Measurements from ENCODE around the gene AGAP3. TPM values are rescaled to one million over a fixed set of nuclear protein-coding genes. Genes with fewer than 3 reads are reported as not detected.
A peak's percentile ranks its signal among the peaks of the same experiment; 100 is the strongest.

The AGAP3 gene
- polyA plus RNA-seq, 1 of the 3 experiments (the other 2 are of a cell fraction) = 126 TPM

GRCh38 chr7:151057989-151058780 is 28.1 kb upstream of the AGAP3 start (continued):
- TF ChIP-seq, protein P1, sequence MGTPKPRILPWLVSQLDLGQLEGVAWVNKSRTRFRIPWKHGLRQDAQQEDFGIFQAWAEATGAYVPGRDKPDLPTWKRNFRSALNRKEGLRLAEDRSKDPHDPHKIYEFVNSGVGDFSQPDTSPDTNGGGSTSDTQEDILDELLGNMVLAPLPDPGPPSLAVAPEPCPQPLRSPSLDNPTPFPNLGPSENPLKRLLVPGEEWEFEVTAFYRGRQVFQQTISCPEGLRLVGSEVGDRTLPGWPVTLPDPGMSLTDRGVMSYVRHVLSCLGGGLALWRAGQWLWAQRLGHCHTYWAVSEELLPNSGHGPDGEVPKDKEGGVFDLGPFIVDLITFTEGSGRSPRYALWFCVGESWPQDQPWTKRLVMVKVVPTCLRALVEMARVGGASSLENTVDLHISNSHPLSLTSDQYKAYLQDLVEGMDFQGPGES (IDR thresholded peaks at IDR 0.05; ENCODE audit: low read depth, low read length) = no peak
- peak; percentile 64; the same call in 1 of the 2 replicates for TF ChIP-seq NRF1 (IDR thresholded peaks at IDR 0.05; ENCODE audit: low read depth, low read length)
- TF ChIP-seq RCOR1 (IDR thresholded peaks at IDR 0.05; ENCODE audit: low read length) = no peak
- TF ChIP-seq EZH2phosphoT487 (IDR thresholded peaks at IDR 0.05; ENCODE audit: borderline replicate concordance, low read depth) = no peak
- TF ChIP-seq SIN3A (IDR thresholded peaks at IDR 0.05; ENCODE audit: borderline replicate concordance, low read depth, low read length) = peak; percentile 79; the same call in 1 of the 2 replicates
- TF ChIP-seq SMC3 (IDR thresholded peaks at IDR 0.05; ENCODE audit: low read depth, low read length) = no peak
- peak; percentile 62; the same call in 1 of the 2 replicates for TF ChIP-seq USF1 (IDR thresholded peaks at IDR 0.05; ENCODE audit: borderline replicate concordance, low read depth)
- TF ChIP-seq TEAD4 (IDR thresholded peaks at IDR 0.05; ENCODE audit: borderline replicate concordance, insufficient read depth) = no peak
- TF ChIP-seq FOXJ3 (CRISPR knock-in tag; IDR thresholded peaks at IDR 0.05) = peak; percentile 41; the same call in 1 of the 2 replicates
- peak; percentile 91 for TF ChIP-seq GABPA (IDR thresholded peaks at IDR 0.05; ENCODE audit: low read depth)

DNA sequence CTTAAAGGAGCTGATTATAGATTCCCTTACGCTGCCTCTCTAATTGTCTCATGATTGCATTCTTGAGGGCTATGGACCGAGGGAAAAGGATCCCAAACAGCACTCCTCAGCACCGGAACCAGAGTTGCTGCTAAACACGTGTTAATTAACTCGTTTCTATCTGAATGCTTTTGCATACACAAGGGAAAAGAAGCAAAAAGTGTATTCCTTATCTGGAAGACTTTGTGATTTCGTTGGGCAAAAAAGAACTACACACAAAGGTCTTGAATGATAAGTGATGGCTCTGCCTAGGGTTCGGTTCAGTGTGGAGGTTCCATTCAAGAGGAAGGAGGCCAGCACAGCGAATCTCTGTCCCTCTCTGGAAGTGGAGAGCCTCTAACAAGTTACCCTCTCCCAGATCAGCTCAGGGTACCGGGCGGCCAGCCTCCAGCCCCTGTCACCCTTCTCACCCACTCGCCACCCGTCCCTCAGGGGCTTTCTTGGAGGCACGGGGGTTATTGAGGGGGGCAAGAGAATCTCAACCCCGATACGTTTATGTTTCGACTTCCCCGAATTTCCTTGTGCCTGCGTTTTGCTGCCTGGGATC is 27.4 kb upstream of the AGAP3 start:
- TF ChIP-seq, protein P2, sequence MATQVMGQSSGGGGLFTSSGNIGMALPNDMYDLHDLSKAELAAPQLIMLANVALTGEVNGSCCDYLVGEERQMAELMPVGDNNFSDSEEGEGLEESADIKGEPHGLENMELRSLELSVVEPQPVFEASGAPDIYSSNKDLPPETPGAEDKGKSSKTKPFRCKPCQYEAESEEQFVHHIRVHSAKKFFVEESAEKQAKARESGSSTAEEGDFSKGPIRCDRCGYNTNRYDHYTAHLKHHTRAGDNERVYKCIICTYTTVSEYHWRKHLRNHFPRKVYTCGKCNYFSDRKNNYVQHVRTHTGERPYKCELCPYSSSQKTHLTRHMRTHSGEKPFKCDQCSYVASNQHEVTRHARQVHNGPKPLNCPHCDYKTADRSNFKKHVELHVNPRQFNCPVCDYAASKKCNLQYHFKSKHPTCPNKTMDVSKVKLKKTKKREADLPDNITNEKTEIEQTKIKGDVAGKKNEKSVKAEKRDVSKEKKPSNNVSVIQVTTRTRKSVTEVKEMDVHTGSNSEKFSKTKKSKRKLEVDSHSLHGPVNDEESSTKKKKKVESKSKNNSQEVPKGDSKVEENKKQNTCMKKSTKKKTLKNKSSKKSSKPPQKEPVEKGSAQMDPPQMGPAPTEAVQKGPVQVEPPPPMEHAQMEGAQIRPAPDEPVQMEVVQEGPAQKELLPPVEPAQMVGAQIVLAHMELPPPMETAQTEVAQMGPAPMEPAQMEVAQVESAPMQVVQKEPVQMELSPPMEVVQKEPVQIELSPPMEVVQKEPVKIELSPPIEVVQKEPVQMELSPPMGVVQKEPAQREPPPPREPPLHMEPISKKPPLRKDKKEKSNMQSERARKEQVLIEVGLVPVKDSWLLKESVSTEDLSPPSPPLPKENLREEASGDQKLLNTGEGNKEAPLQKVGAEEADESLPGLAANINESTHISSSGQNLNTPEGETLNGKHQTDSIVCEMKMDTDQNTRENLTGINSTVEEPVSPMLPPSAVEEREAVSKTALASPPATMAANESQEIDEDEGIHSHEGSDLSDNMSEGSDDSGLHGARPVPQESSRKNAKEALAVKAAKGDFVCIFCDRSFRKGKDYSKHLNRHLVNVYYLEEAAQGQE (IDR thresholded peaks at IDR 0.05; ENCODE audit: low read depth, low read length) = no peak
- TF ChIP-seq, protein P1 (IDR thresholded peaks at IDR 0.05; ENCODE audit: low read depth, low read length) = no peak
- Histone ChIP-seq H3K9me2 (no peaks in the 10 kb centered on the region), H3K4me1 (ENCODE audit: control insufficient read depth in 1 of 2, insufficient read depth in 2 of 2, low read depth in 1 of 2, low read length in 1 of 2) (peaks cover 28 to 50% of the 10 kb centered on the region in 2 experiments), H3K9ac (peak overlapping the region; percentile 84), H3K79me2 (ENCODE audit: insufficient read depth) (peaks cover 62% of the 10 kb centered on the region), H4K20me1 (ENCODE audit: insufficient read depth) (peaks cover 32% of the 10 kb centered on the region), H3K27me3 (ENCODE audit: insufficient read depth) (no peaks in the 10 kb centered on the region), H3K4me2 (peak overlapping the region; percentile 85), H3K4me3 (ENCODE audit: low read depth in 2 of 2, low read length in 1 of 2) (peak overlapping the region; percentile 66 to 99), H2AFZ (ENCODE audit: low read depth) (0 out of 2 replicates have a peak overlapping the region, but pooled peaks have one; percentile 76), H3K27ac (ENCODE audit: low read depth in 2 of 2, low read length in 1 of 2) (peak overlapping the region; percentile 95 to 99), H3F3A (replicated peaks; ENCODE audit: insufficient read depth) (no peaks in the 10 kb centered on the region), H3K9me3 (no peaks in the 10 kb centered on the region), H3K36me3 (replicated peaks in 1 of 2; ENCODE audit: control insufficient read depth in 1 of 2, insufficient read depth in 2 of 2, low read length in 1 of 2) (peaks cover 17 to 33% of the 10 kb centered on the region in 2 experiments)
- DNase-seq = no peak
- WGBS (ENCODE audit: low lambda C conversion rate) = 20% methylated on average over 18 of the region's 18 CpGs
- ChIA-PET POLR2A (interaction anchor here (0.8 to 2.3 kb wide), 5 partner anchors 11 to 27 kb away, joined by 3 to 11 read pairs (median 3); partner anchors contain the start of genes AGAP3, ASIC3 and FASTK), CTCF (interaction anchor here (0.6 to 12.2 kb wide), 12 partner anchors 9 to 73 kb away, joined by 3 to 126 read pairs (median 4); partner anchors contain the start of genes ABCB8, ASIC3, FASTK and TMUB1)

All from SK-N-SH (cell line).